ENCODE data around the gene CLASRP.
"Not testable (repeated sequence)": the region's sequence is repeated elsewhere in the genome, so short reads cannot be mapped to it uniquely, and the experiment has no call there.

Gene CLASRP

DNA sequence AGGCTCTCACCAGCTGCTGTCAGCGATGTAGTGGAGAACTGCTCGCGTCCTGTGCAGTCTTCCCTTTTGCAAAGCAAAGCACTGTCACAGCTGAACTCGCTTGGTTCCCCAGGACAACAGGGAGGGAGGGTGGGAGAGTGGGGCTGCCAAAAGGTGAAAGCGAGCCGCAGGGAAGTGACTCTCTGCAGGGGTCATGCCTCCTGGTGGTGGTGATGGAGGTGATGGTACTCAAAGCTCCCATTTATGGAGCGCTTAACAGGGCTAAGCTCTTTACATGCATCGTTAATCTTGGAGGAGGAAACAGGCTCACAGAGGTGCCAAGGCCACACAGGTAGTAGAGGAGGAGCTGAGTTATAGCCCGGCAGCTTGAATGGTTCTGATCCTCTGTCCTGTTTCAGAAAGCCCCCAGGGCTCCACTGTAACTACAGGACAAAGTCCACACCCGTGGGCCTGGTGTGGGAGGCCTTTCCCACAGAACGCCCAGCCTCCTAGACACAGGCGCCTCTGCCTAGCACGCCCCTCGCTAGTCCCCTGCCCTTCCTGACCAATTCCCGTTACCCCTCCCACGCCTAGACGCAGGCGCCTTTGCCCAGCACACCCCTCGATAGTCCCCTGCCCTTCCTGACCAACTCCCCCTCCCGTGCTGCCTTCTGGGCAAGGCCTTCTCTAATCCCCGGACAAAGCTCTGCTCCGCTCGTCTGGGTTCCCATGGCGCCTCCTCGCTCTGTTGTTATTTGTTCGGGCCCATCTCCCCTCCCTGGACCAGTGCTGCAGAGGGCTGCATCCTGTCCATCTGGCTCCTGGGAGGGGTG is 64.9 kb downstream of the CLASRP start:
- DNase-seq (no peak), ATAC-seq (no peak)

GRCh38 chr19:45104658-45105349 is 66.0 kb downstream of the CLASRP start:
- ATAC-seq (peak; percentile 20), DNase-seq (no peak)

- ATAC-seq, DNase-seq: not testable (repeated sequence)
These were observed 67.5 kb downstream of the CLASRP start for GRCh38 chr19:45106363-45106762.

DNA sequence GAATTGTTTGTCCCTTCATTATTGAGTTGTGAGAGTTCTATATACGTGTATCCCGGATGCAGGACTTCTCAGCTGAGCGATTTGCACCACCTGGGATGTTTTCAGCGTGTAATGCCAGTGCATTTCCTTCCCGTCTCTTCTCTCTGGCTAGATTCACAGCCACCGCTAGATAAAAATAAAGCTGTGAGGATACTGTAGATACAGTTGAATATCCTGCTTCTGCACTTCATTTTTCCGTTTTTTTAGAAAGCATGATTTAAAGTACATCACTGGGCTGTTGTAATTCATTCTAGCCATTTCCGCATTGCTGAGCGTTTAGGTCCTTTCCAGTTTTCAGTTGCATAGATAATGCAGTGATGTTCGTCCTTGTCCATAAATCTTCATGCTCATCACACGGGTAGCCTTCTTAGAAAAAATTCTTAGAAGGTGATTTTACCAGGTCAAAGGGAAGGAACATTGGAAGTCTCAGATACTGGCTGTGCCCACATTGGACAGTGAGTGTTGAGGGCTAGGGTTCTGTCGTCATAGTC is 68.8 kb downstream of the CLASRP start:
- no peak for DNase-seq
- no peak for ATAC-seq

DNA sequence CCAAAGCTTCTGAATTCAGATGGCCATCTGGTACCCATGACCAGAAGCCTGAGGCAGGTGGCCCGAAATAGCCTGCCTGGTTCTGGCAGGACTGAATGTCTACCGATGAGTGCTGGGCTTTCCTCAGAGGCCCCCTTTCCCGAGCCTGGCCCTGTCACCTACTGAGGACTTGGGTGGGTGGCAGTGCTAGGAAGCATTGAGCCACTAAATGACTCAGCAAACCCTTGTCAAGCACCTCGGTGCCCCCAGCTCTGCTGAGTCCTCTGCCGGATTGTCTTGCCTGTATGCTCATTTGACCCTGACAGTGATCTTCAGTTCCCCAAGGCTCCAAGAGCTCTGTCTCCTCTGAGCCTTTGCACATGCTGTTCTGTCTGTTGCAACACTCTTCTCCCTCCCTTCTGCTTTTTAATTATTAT is 72.0 kb downstream of the CLASRP start:
- DNase-seq (peak; percentile 39), ATAC-seq (peak; percentile 85)

DNA sequence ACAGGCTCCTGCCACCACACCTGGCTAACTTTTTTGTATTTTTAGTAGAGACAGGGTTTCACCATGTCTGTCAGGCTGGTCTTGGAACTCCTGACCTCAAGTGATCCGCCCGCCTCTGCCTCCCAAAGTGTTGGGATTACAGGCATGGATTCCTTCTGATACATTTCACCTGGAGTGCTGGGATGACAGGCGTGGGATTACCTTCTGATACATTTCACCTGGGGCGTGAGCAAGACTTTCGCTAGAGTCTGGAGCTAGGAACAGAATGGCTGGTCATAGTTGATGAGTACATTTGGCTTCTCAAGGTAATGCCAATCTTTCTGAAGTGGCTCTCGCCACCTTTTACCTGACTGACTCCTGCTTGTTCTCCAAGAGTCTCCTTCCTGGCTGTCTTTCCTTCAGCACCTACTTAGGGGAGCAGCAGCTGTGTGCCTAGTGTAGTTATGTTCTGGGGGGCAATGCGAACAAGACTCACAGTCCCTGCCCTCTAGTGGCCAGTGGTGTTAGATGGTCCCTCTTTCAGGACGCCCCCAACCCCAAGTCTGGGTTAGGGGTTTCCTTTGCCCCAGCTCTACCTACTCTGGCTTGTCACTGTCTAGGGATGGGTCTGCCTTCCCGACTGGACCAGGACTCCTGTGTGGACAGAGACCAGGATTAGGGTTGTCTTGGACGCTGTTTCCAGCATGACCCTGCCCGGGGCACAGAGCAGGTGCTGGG is 73.4 kb downstream of the CLASRP start:
- DNase-seq = no peak
- ATAC-seq = no peak

GRCh38 chr19:45113628-45114027 is 74.8 kb downstream of the CLASRP start:
- DNase-seq (no peak), ATAC-seq (no peak)

DNA sequence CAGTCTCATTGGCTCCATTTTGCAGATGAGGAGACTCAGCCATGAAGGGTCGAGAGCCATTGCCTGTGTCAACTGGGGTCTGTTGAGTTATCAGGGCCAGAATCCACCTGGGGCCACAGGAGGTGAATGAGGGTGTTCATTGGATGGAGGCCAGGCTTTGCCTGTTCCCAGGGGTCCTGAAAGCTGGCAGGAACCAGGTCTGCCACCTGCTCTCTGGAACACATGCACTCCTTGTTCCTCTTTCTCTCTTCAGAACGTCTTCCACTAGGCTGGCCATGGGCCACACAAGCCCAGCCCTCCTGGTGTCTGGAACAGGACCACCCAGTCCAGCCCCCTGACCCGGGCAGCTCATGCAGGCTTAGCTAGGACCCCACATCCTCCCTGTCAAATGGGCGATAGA is 75.3 kb downstream of the CLASRP start:
- no peak for DNase-seq
- no peak for ATAC-seq

- DNase-seq (no peak), ATAC-seq (no peak)
These were observed 77.2 kb downstream of the CLASRP start for GRCh38 chr19:45115809-45116615.

GRCh38 chr19:45117167-45117594 is 78.3 kb downstream of the CLASRP start:
- DNase-seq (peak; percentile 82), ATAC-seq (peak; percentile 86)

GRCh38 chr19:45117671-45118070 is 78.8 kb downstream of the CLASRP start:
- DNase-seq = no peak
- peak; percentile 26 for ATAC-seq

DNA sequence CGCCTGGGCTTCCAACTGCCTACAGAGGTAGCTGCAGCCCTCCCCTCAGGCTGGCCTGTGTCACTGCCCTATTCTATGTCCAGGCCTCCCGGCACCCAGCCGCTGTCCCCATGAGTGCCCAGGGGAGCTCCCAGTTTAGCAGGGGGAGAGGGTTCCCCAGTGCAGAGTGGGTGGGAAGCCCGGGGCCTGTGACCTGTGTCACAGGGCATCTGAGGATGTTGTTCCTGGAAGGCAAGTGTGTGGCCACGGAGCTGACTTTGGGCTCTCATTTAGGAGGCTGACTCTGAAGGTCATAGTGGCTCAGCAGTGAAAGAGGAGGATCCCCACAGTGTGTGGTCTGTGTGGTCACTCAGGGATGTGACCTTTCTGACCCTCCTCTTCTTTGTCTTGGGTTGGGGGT is 79.3 kb downstream of the CLASRP start:
- no peak for DNase-seq
- no peak for ATAC-seq

- not testable (repeated sequence) for ATAC-seq, DNase-seq
These were observed 79.9 kb downstream of the CLASRP start for GRCh38 chr19:45118591-45119355.

- no peak for ATAC-seq
- no peak for DNase-seq
These were observed 80.7 kb downstream of the CLASRP start for GRCh38 chr19:45119582-45119981.
